Sigmoid colon (tissue), 4 donors: ENCODE results near the gene SMAP2.

Experiments
- EP300 ChIP-seq, 4 donors: sonication (generic); formaldehyde crosslinking; IDR thresholded peaks; one replicate each; pipeline ENCODE4 v1.6.1; 2017; ENCODE audit warnings: antibody characterized with exemption in 4 of 4
- POLR2A ChIP-seq, 2 donors: fragments of 450-650 bp; IDR thresholded peaks; one replicate each; pipeline ENCODE4 v1.6.1; 2016; ENCODE audit warnings: antibody characterized with exemption in 2 of 2, mild to moderate bottlenecking in 2 of 2, moderate library complexity in 2 of 2
- POLR2AphosphoS5 ChIP-seq, 4 donors: sonication (generic); formaldehyde crosslinking; IDR thresholded peaks; one replicate each; pipeline ENCODE4 v1.6.1; 2017; ENCODE audit warnings: antibody characterized with exemption in 4 of 4
- TF ChIP-seq, protein P1 (sequence below), 4 experiments: fragments of 450-650 bp in 3 of 4; fragments of 200-600 bp in 1 of 4; IDR thresholded peaks; one replicate each; pipeline ENCODE4 v1.5.1; 2016 to 2019; ENCODE audit warnings: antibody characterized with exemption in 4 of 4, mild to moderate bottlenecking in 3 of 4, moderate library complexity in 2 of 4

DNA sequence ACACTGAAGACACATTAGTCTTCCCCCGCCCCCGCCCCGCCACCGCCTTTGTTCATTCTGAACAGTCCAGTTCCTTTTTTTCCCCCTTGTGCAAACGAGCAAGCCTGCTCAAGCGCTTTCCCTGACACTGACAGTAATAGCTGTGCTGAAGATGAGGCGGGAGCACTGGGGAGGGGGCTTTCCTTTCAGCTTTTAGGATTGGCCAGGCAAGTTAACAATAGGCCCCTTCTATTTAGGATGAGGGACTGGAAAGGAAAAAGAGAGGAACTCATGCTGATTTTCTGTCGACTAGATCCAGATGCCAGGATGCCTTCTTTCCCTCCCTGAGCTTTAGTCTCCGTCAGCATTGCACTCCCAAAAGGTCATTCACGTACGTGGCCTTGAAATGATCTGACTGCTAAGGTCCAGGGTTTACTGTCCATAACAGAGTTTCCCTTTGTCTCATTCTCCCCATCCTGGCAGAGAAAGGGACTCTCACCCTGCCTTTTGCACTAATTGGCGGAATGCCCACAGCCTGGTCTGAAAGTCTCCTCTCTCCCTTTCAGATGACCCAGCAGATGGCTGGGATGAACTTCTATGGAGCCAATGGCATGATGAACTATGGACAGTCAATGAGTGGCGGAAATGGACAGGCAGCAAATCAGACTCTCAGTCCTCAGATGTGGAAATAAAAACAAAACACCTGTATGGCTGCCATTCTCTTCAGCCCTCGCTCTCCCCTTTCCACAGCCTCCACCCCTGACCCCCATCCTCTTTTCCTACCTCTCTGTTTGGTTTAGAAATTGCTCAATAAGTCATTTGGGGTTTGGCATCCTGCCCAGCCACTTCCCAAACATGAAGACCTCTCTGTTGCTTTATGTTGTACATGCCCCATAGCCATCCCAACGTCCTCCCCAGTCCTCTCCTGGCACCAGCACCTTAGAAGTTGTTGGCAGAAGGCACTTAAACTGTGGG, 48.2 kb downstream of the SMAP2 start:
- TF ChIP-seq, protein P1, sequence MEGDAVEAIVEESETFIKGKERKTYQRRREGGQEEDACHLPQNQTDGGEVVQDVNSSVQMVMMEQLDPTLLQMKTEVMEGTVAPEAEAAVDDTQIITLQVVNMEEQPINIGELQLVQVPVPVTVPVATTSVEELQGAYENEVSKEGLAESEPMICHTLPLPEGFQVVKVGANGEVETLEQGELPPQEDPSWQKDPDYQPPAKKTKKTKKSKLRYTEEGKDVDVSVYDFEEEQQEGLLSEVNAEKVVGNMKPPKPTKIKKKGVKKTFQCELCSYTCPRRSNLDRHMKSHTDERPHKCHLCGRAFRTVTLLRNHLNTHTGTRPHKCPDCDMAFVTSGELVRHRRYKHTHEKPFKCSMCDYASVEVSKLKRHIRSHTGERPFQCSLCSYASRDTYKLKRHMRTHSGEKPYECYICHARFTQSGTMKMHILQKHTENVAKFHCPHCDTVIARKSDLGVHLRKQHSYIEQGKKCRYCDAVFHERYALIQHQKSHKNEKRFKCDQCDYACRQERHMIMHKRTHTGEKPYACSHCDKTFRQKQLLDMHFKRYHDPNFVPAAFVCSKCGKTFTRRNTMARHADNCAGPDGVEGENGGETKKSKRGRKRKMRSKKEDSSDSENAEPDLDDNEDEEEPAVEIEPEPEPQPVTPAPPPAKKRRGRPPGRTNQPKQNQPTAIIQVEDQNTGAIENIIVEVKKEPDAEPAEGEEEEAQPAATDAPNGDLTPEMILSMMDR (IDR thresholded peaks at IDR 0.05) = no peak
- TF ChIP-seq EP300 (IDR thresholded peaks at IDR 0.05) (no peak), POLR2A (IDR thresholded peaks at IDR 0.05) (no peak), POLR2AphosphoS5 (IDR thresholded peaks at IDR 0.05) (no peak)
